K562 (cell line): ENCODE results near the gene IL1RAPL2.

Experiments used
- KDM1A ChIP-seq, 2 experiments: fragments of 450-650 bp; IDR thresholded peaks; 2 replicates each; pipeline ENCODE4 v1.6.1; 2016; ENCODE audit warnings: mild to moderate bottlenecking in 2 of 2
- NR3C1 ChIP-seq: sonication (generic); formaldehyde crosslinking; IDR thresholded peaks from 2 replicates; pipeline ENCODE4 v1.8.1; 2022; ENCODE audit warnings: missing genetic modification reagents
- ZNF140 ChIP-seq: fragments of 250-450 bp; sonication (Bioruptor Pico); IDR thresholded peaks from 2 replicates; pipeline ENCODE4 v1.8.0; 2021; ENCODE audit warnings: moderate library complexity, mild to moderate bottlenecking, inconsistent platforms

GRCh38 chrX:105189093-105189492 is 623.1 kb downstream of the IL1RAPL2 start:
- TF ChIP-seq NR3C1 (CRISPR knock-in tag) (no peak), KDM1A (IDR thresholded peaks at IDR 0.05) (no peak), ZNF140 (no peak)
